HepG2 (cell line): ENCODE results near the gene DHRS4L2. TPM values are rescaled to one million over a fixed set of nuclear protein-coding genes. Genes with fewer than 3 reads are reported as not detected.

ENCODE experiments used
- AGO2 ChIP-seq: fragments of 200-400 bp; formaldehyde crosslinking; optimal IDR thresholded peaks from 2 replicates; pipeline ENCODE3; 2017; ENCODE audit warnings: mild to moderate bottlenecking, low read depth, low read length, moderate library complexity
- FIP1L1 ChIP-seq: fragments of 200-400 bp; formaldehyde crosslinking; IDR thresholded peaks from 2 replicates; pipeline ENCODE4 v1.6.1; 2018; ENCODE audit warnings: low read depth, mild to moderate bottlenecking, low read length, moderate library complexity, borderline replicate concordance; ENCODE audit not compliant: insufficient read depth
- HOXA3 ChIP-seq: sonication (generic); formaldehyde crosslinking; IDR thresholded peaks from 2 replicates; pipeline ENCODE4 v1.5.0; 2020; ENCODE audit warnings: missing genetic modification reagents
- SATB2 ChIP-seq: sonication (generic); formaldehyde crosslinking; IDR thresholded peaks from 2 replicates; pipeline ENCODE4 v1.5.0; 2020; ENCODE audit warnings: missing genetic modification reagents
- ZBTB21 ChIP-seq: sonication (generic); formaldehyde crosslinking; IDR thresholded peaks from 2 replicates; pipeline ENCODE4 v1.4.0; 2020; ENCODE audit warnings: missing genetic modification reagents
- ZBTB3 ChIP-seq: sonication (generic); formaldehyde crosslinking; IDR thresholded peaks from 2 replicates; pipeline ENCODE4 v1.4.0; 2020; ENCODE audit warnings: low read depth, mild to moderate bottlenecking, moderate library complexity, missing genetic modification reagents, borderline replicate concordance
- ZKSCAN8 ChIP-seq: IDR thresholded peaks from 2 replicates; pipeline ENCODE4 v1.6.1; 2016; ENCODE audit warnings: borderline replicate concordance, missing genetic modification reagents, missing compliant biosample characterization
- ZNF235 ChIP-seq: sonication (generic); formaldehyde crosslinking; IDR thresholded peaks from 2 replicates; pipeline ENCODE4 v1.8.1; 2023; ENCODE audit warnings: mild to moderate bottlenecking, missing genetic modification reagents, borderline replicate concordance
- ZNF510 ChIP-seq: sonication (generic); formaldehyde crosslinking; IDR thresholded peaks from 2 replicates; pipeline ENCODE4 v1.4.0; 2020; ENCODE audit warnings: low read depth, mild to moderate bottlenecking, missing genetic modification reagents
- ZNF543 ChIP-seq: sonication (generic); formaldehyde crosslinking; IDR thresholded peaks from 2 replicates; pipeline ENCODE4 v1.4.0; 2020; ENCODE audit warnings: mild to moderate bottlenecking, missing genetic modification reagents
- polyA plus RNA-seq, 8 experiments: library from polyadenylated mRNA; depleted of rRNA in 3 of 8; stranded (reverse) in 7 of 8; unstranded in 1 of 8; fragments of >200 nt; fragmentation: Illumina TruSeq in 4 of 8; extraction: Trizol in 4 of 8; gene quantifications; 2 replicates each; pipeline versions ENCODE4 v1.2.1 to v1.2.3, GENCODE V29; 2011 to 2016; ENCODE audit warnings: low read depth in 4 of 8, missing spikeins in 1 of 8, mixed read lengths in 1 of 8; ENCODE audit not compliant: insufficient read depth in 1 of 8
- total RNA-seq, 5 experiments: library from RNA; depleted of rRNA; stranded (reverse); fragments of >200 nt; fragmentation: Illumina TruSeq; extraction: Trizol; gene quantifications; 2 replicates each; pipeline ENCODE4 v1.2.3, GENCODE V29; 2016; ENCODE audit warnings: low read depth in 1 of 5
- TF ChIP-seq, protein P1 (sequence below): sonication (generic); formaldehyde crosslinking; IDR thresholded peaks from 2 replicates; pipeline ENCODE4 v1.4.0; 2020; ENCODE audit warnings: mild to moderate bottlenecking, missing genetic modification reagents
- TF ChIP-seq, protein P2 (sequence below): sonication (generic); formaldehyde crosslinking; IDR thresholded peaks from 2 replicates; pipeline ENCODE4 v1.4.0; 2020; ENCODE audit warnings: mild to moderate bottlenecking, missing genetic modification reagents
- TF ChIP-seq, protein P3 (sequence below): sonication (generic); formaldehyde crosslinking; IDR thresholded peaks from 2 replicates; pipeline ENCODE4 v1.4.0; 2020; ENCODE audit warnings: missing genetic modification reagents, mild to moderate bottlenecking, borderline replicate concordance
- TF ChIP-seq, protein P4 (sequence below): sonication (generic); formaldehyde crosslinking; IDR thresholded peaks from 2 replicates; pipeline ENCODE4 v1.5.1; 2020; ENCODE audit warnings: mild to moderate bottlenecking, missing genetic modification reagents, moderate library complexity

Gene DHRS4L2
- total and polyA plus RNA-seq, 2 of the 13 experiments (the other 11 are each of a cell fraction or from before 2014, with no cell fraction given), result 24.7 to 38.2 TPM

DNA sequence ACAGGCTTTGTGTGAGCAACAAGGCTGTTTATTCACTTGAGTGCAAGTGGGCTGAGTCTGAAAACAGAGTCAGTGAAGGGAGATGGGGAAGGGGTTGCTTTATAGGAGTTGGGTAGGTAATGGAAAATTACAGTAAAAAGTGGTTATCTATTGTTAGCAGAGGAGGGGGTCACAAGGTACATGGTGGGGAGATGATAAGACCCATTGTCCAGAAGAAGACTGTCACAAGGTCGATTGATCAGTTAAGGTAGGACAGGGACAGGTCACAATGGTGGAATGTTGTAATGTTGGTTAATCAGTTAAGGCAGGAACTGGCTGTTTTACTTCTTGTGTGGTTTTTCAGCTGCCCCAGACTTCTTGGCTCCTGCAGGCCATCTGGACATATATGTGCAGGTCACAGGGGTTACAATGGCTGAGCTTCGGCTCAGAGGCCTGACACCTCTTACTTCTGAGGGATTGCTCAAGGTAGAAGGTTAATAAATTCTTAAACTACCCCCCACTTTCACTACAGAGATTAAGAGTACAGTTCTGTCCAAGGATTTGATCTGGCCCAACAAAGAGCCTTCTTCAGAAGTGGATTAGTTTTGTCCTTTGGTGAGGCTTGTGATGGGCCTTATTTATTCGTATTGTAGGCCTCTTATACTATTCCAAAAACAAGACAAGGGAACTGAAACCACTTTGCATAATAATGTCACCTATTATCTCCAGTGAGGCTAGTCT lies 49.0 kb upstream of the DHRS4L2 start (continued):
- TF ChIP-seq ZBTB3 (no peak), ZKSCAN8 (no peak), FIP1L1 (no peak), ZNF235 (no peak), ZNF510 (CRISPR knock-in tag) (peak; percentile 64; the same call in 1 of the 2 replicates), HOXA3 (CRISPR knock-in tag) (peak; percentile 71), SATB2 (CRISPR knock-in tag) (no peak), ZNF543 (CRISPR knock-in tag) (peak; percentile 58; the same call in 1 of the 2 replicates), AGO2 (no peak), ZBTB21 (CRISPR knock-in tag) (no peak)
- TF ChIP-seq, protein P1, sequence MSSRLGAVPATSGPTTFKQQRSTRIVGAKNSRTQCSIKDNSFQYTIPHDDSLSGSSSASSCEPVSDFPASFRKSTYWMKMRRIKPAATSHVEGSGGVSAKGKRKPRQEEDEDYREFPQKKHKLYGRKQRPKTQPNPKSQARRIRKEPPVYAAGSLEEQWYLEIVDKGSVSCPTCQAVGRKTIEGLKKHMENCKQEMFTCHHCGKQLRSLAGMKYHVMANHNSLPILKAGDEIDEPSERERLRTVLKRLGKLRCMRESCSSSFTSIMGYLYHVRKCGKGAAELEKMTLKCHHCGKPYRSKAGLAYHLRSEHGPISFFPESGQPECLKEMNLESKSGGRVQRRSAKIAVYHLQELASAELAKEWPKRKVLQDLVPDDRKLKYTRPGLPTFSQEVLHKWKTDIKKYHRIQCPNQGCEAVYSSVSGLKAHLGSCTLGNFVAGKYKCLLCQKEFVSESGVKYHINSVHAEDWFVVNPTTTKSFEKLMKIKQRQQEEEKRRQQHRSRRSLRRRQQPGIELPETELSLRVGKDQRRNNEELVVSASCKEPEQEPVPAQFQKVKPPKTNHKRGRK (CRISPR knock-in tag), result no peak
- TF ChIP-seq, protein P2, sequence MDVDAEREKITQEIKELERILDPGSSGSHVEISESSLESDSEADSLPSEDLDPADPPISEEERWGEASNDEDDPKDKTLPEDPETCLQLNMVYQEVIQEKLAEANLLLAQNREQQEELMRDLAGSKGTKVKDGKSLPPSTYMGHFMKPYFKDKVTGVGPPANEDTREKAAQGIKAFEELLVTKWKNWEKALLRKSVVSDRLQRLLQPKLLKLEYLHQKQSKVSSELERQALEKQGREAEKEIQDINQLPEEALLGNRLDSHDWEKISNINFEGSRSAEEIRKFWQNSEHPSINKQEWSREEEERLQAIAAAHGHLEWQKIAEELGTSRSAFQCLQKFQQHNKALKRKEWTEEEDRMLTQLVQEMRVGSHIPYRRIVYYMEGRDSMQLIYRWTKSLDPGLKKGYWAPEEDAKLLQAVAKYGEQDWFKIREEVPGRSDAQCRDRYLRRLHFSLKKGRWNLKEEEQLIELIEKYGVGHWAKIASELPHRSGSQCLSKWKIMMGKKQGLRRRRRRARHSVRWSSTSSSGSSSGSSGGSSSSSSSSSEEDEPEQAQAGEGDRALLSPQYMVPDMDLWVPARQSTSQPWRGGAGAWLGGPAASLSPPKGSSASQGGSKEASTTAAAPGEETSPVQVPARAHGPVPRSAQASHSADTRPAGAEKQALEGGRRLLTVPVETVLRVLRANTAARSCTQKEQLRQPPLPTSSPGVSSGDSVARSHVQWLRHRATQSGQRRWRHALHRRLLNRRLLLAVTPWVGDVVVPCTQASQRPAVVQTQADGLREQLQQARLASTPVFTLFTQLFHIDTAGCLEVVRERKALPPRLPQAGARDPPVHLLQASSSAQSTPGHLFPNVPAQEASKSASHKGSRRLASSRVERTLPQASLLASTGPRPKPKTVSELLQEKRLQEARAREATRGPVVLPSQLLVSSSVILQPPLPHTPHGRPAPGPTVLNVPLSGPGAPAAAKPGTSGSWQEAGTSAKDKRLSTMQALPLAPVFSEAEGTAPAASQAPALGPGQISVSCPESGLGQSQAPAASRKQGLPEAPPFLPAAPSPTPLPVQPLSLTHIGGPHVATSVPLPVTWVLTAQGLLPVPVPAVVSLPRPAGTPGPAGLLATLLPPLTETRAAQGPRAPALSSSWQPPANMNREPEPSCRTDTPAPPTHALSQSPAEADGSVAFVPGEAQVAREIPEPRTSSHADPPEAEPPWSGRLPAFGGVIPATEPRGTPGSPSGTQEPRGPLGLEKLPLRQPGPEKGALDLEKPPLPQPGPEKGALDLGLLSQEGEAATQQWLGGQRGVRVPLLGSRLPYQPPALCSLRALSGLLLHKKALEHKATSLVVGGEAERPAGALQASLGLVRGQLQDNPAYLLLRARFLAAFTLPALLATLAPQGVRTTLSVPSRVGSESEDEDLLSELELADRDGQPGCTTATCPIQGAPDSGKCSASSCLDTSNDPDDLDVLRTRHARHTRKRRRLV, result no peak
- TF ChIP-seq, protein P3, sequence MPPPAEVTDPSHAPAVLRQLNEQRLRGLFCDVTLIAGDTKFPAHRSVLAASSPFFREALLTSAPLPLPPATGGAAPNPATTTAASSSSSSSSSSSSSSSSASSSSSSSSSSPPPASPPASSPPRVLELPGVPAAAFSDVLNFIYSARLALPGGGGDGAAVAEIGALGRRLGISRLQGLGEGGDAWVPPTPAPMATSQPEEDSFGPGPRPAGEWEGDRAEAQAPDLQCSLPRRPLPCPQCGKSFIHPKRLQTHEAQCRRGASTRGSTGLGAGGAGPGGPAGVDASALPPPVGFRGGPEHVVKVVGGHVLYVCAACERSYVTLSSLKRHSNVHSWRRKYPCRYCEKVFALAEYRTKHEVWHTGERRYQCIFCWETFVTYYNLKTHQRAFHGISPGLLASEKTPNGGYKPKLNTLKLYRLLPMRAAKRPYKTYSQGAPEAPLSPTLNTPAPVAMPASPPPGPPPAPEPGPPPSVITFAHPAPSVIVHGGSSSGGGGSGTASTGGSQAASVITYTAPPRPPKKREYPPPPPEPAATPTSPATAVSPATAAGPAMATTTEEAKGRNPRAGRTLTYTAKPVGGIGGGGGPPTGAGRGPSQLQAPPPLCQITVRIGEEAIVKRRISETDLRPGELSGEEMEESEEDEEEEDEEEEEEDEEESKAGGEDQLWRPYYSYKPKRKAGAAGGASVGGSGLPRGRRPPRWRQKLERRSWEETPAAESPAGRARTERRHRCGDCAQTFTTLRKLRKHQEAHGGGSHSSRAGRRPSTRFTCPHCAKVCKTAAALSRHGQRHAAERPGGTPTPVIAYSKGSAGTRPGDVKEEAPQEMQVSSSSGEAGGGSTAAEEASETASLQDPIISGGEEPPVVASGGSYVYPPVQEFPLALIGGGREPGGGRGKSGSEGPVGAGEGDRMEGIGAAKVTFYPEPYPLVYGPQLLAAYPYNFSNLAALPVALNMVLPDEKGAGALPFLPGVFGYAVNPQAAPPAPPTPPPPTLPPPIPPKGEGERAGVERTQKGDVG (CRISPR knock-in tag), result no peak
- TF ChIP-seq, protein P4, sequence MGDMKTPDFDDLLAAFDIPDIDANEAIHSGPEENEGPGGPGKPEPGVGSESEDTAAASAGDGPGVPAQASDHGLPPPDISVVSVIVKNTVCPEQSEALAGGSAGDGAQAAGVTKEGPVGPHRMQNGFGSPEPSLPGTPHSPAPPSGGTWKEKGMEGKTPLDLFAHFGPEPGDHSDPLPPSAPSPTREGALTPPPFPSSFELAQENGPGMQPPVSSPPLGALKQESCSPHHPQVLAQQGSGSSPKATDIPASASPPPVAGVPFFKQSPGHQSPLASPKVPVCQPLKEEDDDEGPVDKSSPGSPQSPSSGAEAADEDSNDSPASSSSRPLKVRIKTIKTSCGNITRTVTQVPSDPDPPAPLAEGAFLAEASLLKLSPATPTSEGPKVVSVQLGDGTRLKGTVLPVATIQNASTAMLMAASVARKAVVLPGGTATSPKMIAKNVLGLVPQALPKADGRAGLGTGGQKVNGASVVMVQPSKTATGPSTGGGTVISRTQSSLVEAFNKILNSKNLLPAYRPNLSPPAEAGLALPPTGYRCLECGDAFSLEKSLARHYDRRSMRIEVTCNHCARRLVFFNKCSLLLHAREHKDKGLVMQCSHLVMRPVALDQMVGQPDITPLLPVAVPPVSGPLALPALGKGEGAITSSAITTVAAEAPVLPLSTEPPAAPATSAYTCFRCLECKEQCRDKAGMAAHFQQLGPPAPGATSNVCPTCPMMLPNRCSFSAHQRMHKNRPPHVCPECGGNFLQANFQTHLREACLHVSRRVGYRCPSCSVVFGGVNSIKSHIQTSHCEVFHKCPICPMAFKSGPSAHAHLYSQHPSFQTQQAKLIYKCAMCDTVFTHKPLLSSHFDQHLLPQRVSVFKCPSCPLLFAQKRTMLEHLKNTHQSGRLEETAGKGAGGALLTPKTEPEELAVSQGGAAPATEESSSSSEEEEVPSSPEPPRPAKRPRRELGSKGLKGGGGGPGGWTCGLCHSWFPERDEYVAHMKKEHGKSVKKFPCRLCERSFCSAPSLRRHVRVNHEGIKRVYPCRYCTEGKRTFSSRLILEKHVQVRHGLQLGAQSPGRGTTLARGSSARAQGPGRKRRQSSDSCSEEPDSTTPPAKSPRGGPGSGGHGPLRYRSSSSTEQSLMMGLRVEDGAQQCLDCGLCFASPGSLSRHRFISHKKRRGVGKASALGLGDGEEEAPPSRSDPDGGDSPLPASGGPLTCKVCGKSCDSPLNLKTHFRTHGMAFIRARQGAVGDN (CRISPR knock-in tag), result no peak
